A549 (cell line): ENCODE results near the gene ALDOA.

ENCODE experiments used
- CTCF ChIP-seq: fragments of >200 bp; sonication (Bioruptor Twin); formaldehyde crosslinking; IDR thresholded peaks from 3 replicates; pipeline ENCODE4 v1.5.1; 2016
- ESRRA ChIP-seq: fragments of 150-350 bp; IDR thresholded peaks from 2 replicates; pipeline ENCODE4 v1.6.1; 2014; ENCODE audit warnings: mild to moderate bottlenecking, low read length, borderline replicate concordance
- JUNB ChIP-seq: fragments of >200 bp; sonication (Bioruptor Twin); formaldehyde crosslinking; IDR thresholded peaks from 2 replicates; pipeline ENCODE4 v1.6.1; 2016
- MAX ChIP-seq: IDR thresholded peaks from 2 replicates; pipeline ENCODE4 v1.6.1; 2012
- RARB ChIP-seq: fragments of 250-450 bp; sonication (Bioruptor Pico); IDR thresholded peaks from 2 replicates; pipeline ENCODE4 v1.8.0; 2021; ENCODE audit warnings: mild to moderate bottlenecking, moderate library complexity
- RCOR1 ChIP-seq: fragments of 150-350 bp; IDR thresholded peaks from 2 replicates; pipeline ENCODE4 v1.6.1; 2014; ENCODE audit warnings: antibody characterized with exemption, low read length, low read depth

- TF ChIP-seq CTCF (no peak), RCOR1 (no peak), JUNB (no peak), ESRRA (no peak), RARB (no peak), MAX (no peak)
These were observed 48.8 kb upstream of the ALDOA start for GRCh38 chr16:30016555-30017276.
